ENCODE measurements around the gene NDRG2.

The NDRG2 gene

GRCh38 chr14:21024585-21025370, at the start of gene NDRG2:
Gene NDRG2, minus strand, starts transcription at chr14:21025061. Its CDS starts 1,746 bp downstream, at chr14:21023315.
- ChIA-PET POLR2A (interaction anchor here (0.7 to 1.0 kb wide), 2 partner anchors 10 to 47 kb away, joined by 3 to 5 read pairs; no protein-coding TSS in a partner anchor), CTCF (interaction anchor here (1.7 kb wide), 1 partner anchor 13 kb away, joined by 4 read pairs; no protein-coding TSS in a partner anchor)
- Histone ChIP-seq H3K4me3 (ENCODE audit: low read depth, low read length) (peak within 1 kb of the TSS; percentile 69), H3K9me3 (ENCODE audit: control insufficient read depth, insufficient read depth, low read depth, low read length) (no peaks in the 10 kb centered on the region), H3K4me1 (ENCODE audit: control insufficient read depth, insufficient read depth, low read length) (peaks cover 10% of the 10 kb centered on the region; the same call in 1 of the 2 replicates), H3K36me3 (ENCODE audit: control insufficient read depth in 2 of 2, insufficient read depth in 1 of 2, low read length in 2 of 2) (peaks cover 0 to 22% of the 10 kb centered on the region in 2 experiments; a peak in 2 of 3 replicates), H3K27ac (ENCODE audit: extremely low read depth, low read depth, low read length) (peak within 1 kb of the TSS; percentile 74; the same call in 1 of the 2 replicates)
- TF ChIP-seq ZSCAN23 (tag by site-specific recombination; IDR thresholded peaks at IDR 0.05): no peak
- peak; percentile 89 for TF ChIP-seq TCF7L2 (IDR thresholded peaks at IDR 0.05; ENCODE audit: borderline replicate concordance, low read depth, low read length)
- no peak for TF ChIP-seq ZNF174 (tag by site-specific recombination; IDR thresholded peaks at IDR 0.05)
- peak; percentile 89 for TF ChIP-seq ZBTB8A (tag by site-specific recombination; IDR thresholded peaks at IDR 0.05)
- TF ChIP-seq SP2 (tag by site-specific recombination; IDR thresholded peaks at IDR 0.05): peak; percentile 48
- no peak for TF ChIP-seq ZNF677 (tag by site-specific recombination; IDR thresholded peaks at IDR 0.05)
- no peak for TF ChIP-seq ZSCAN18 (tag by site-specific recombination; IDR thresholded peaks at IDR 0.05)
- no peak for TF ChIP-seq ZNF311 (tag by site-specific recombination; IDR thresholded peaks at IDR 0.05; ENCODE audit: borderline replicate concordance)
- peak; percentile 70; the same call in 1 of the 2 replicates for TF ChIP-seq ZNF692 (tag by site-specific recombination; IDR thresholded peaks at IDR 0.05)
- 0 out of 2 replicates have a peak, but pooled peaks have one; percentile 31 for TF ChIP-seq SCRT1 (tag by site-specific recombination; IDR thresholded peaks at IDR 0.05; ENCODE audit: borderline replicate concordance)
- TF ChIP-seq REPIN1 (tag by site-specific recombination; IDR thresholded peaks at IDR 0.05; ENCODE audit: low read depth): no peak
- peak; percentile 78 for TF ChIP-seq SCRT2 (tag by site-specific recombination; IDR thresholded peaks at IDR 0.05)
- no peak for TF ChIP-seq ZNF596 (tag by site-specific recombination; IDR thresholded peaks at IDR 0.05)
- no peak for TF ChIP-seq ZNF791 (tag by site-specific recombination; IDR thresholded peaks at IDR 0.05)
- TF ChIP-seq ZBTB48 (tag by site-specific recombination; IDR thresholded peaks at IDR 0.05): peak; percentile 74
- TF ChIP-seq REST (tag by site-specific recombination; IDR thresholded peaks at IDR 0.05): no peak
- 0 out of 2 replicates have a peak, but pooled peaks have one; percentile 58 for TF ChIP-seq ZNF2 (tag by site-specific recombination; IDR thresholded peaks at IDR 0.05)
- peak; percentile 41; the same call in 1 of the 2 replicates for TF ChIP-seq ZNF629 (tag by site-specific recombination; IDR thresholded peaks at IDR 0.05)
- 0 out of 2 replicates have a peak, but pooled peaks have one; percentile 10 for TF ChIP-seq ZSCAN4 (tag by site-specific recombination; IDR thresholded peaks at IDR 0.05)
- TF ChIP-seq HOXA7 (CRISPR knock-in tag; IDR thresholded peaks at IDR 0.05; ENCODE audit: borderline replicate concordance): no peak
- peak; percentile 69; the same call in 1 of the 2 replicates for TF ChIP-seq ZXDB (tag by site-specific recombination; IDR thresholded peaks at IDR 0.05)
- TF ChIP-seq ZBTB10 (tag by site-specific recombination; IDR thresholded peaks at IDR 0.05): peak; percentile 45; the same call in 1 of the 2 replicates
- TF ChIP-seq ZNF18 (tag by site-specific recombination; IDR thresholded peaks at IDR 0.05): no peak
- no peak for TF ChIP-seq ZNF623 (tag by site-specific recombination; IDR thresholded peaks at IDR 0.05)
- TF ChIP-seq ZNF391 (tag by site-specific recombination; IDR thresholded peaks at IDR 0.05; ENCODE audit: borderline replicate concordance, low read depth): no peak
